ENCODE measurements around the gene SEC14L3. TPM values are rescaled to one million over a fixed set of nuclear protein-coding genes. Genes with fewer than 3 reads are reported as not detected.
"Not testable (repeated sequence)": the region's sequence is repeated elsewhere in the genome, so short reads cannot be mapped to it uniquely, and the experiment has no call there.

SEC14L3 gene
- total and polyA plus RNA-seq, 2 donors from 2014 or later = not detected

GRCh38 chr22:30453731-30454510, 17.9 kb downstream of the SEC14L3 start:
- Histone ChIP-seq H3K36me3 (ENCODE audit: control insufficient read depth in 2 of 3, insufficient read depth in 3 of 3, low read length in 3 of 3) (no peaks in the 10 kb centered on the region), H3K9me3 (ENCODE audit: control insufficient read depth in 2 of 3, insufficient read depth in 1 of 3, low read length in 3 of 3) (no peaks in the 10 kb centered on the region), H3K4me1 (ENCODE audit: control insufficient read depth in 2 of 3, insufficient read depth in 2 of 3, low read depth in 1 of 3, low read length in 3 of 3) (no peaks in the 10 kb centered on the region), H3K27me3 (ENCODE audit: control insufficient read depth, insufficient read depth, low read length) (no peaks in the 10 kb centered on the region), H3K4me3 (ENCODE audit: low read length in 3 of 3) (no peak overlapping the region), H3K27ac (ENCODE audit: low read depth in 2 of 2, low read length in 2 of 2) (no peak overlapping the region), H3K9ac (ENCODE audit: low read length in 3 of 3) (no peak overlapping the region)
- DNase-seq (peak in 3 of 5 donors; percentile 33 to 46 (median 41)), FAIRE-seq (no peak)
- TF ChIP-seq CTCF (IDR thresholded peaks at IDR 0.05; ENCODE audit: borderline replicate concordance, extremely low read depth, insufficient read depth) = no peak
- intact Hi-C loops (cut with DNase I) = no loop called here

- TF ChIP-seq CTCF (IDR thresholded peaks at IDR 0.05; ENCODE audit: borderline replicate concordance, extremely low read depth, insufficient read depth) = no peak
- H3K4me3 ChIP-seq (ENCODE audit: low read length in 3 of 3) = no peak overlapping the region
- DNase-seq (no peak), FAIRE-seq (no peak)
- no peaks in the 10 kb centered on the region for H3K4me1 ChIP-seq (ENCODE audit: control insufficient read depth in 2 of 3, insufficient read depth in 2 of 3, low read depth in 1 of 3, low read length in 3 of 3)
- no peak overlapping the region for H3K27ac ChIP-seq (ENCODE audit: low read depth in 2 of 2, low read length in 2 of 2)
- no peaks in the 10 kb centered on the region for H3K36me3 ChIP-seq (ENCODE audit: control insufficient read depth in 2 of 3, insufficient read depth in 3 of 3, low read length in 3 of 3)
- intact Hi-C loops (cut with DNase I) = no loop called here
- no peaks in the 10 kb centered on the region for H3K27me3 ChIP-seq (ENCODE audit: control insufficient read depth, insufficient read depth, low read length)
- no peaks in the 10 kb centered on the region for H3K9me3 ChIP-seq (ENCODE audit: control insufficient read depth in 2 of 3, insufficient read depth in 1 of 3, low read length in 3 of 3)
- H3K9ac ChIP-seq (ENCODE audit: low read length in 3 of 3) = no peak overlapping the region
Observed at GRCh38 chr22:30452861-30453260, 19.0 kb downstream of the SEC14L3 start.

GRCh38 chr22:30451488-30451887, 20.3 kb downstream of the SEC14L3 start:
- H3K4me3 ChIP-seq (ENCODE audit: low read length in 3 of 3); H3K9ac ChIP-seq (ENCODE audit: low read length in 3 of 3); intact Hi-C loops (cut with DNase I); H3K27me3 ChIP-seq (ENCODE audit: control insufficient read depth, insufficient read depth, low read length); DNase-seq; H3K9me3 ChIP-seq (ENCODE audit: control insufficient read depth in 2 of 3, insufficient read depth in 1 of 3, low read length in 3 of 3); H3K27ac ChIP-seq (ENCODE audit: low read depth in 2 of 2, low read length in 2 of 2); H3K4me1 ChIP-seq (ENCODE audit: control insufficient read depth in 2 of 3, insufficient read depth in 2 of 3, low read depth in 1 of 3, low read length in 3 of 3); FAIRE-seq; H3K36me3 ChIP-seq (ENCODE audit: control insufficient read depth in 2 of 3, insufficient read depth in 3 of 3, low read length in 3 of 3): not testable (repeated sequence)

- Histone ChIP-seq H3K27me3 (ENCODE audit: control insufficient read depth, insufficient read depth, low read length) (no peaks in the 10 kb centered on the region), H3K27ac (ENCODE audit: low read depth in 2 of 2, low read length in 2 of 2) (no peak overlapping the region), H3K4me3 (ENCODE audit: low read length in 3 of 3) (no peak overlapping the region), H3K4me1 (ENCODE audit: control insufficient read depth in 2 of 3, insufficient read depth in 2 of 3, low read depth in 1 of 3, low read length in 3 of 3) (no peaks in the 10 kb centered on the region), H3K36me3 (ENCODE audit: control insufficient read depth in 2 of 3, insufficient read depth in 3 of 3, low read length in 3 of 3) (no peaks in the 10 kb centered on the region), H3K9me3 (ENCODE audit: control insufficient read depth in 2 of 3, insufficient read depth in 1 of 3, low read length in 3 of 3) (no peaks in the 10 kb centered on the region), H3K9ac (ENCODE audit: low read length in 3 of 3) (no peak overlapping the region)
- FAIRE-seq = no peak
- DNase-seq = peak in 1 of 5 donors; percentile 8
- no peak for TF ChIP-seq CTCF (IDR thresholded peaks at IDR 0.05; ENCODE audit: borderline replicate concordance, extremely low read depth, insufficient read depth)
- intact Hi-C loops (cut with DNase I) = no loop called here
Observed at GRCh38 chr22:30447656-30448055, 24.2 kb downstream of the SEC14L3 start.
